ENCODE data around the gene BRAT1.
"Not testable (repeated sequence)": the region's sequence is repeated elsewhere in the genome, so short reads cannot be mapped to it uniquely, and the experiment has no call there.

Gene BRAT1

DNA sequence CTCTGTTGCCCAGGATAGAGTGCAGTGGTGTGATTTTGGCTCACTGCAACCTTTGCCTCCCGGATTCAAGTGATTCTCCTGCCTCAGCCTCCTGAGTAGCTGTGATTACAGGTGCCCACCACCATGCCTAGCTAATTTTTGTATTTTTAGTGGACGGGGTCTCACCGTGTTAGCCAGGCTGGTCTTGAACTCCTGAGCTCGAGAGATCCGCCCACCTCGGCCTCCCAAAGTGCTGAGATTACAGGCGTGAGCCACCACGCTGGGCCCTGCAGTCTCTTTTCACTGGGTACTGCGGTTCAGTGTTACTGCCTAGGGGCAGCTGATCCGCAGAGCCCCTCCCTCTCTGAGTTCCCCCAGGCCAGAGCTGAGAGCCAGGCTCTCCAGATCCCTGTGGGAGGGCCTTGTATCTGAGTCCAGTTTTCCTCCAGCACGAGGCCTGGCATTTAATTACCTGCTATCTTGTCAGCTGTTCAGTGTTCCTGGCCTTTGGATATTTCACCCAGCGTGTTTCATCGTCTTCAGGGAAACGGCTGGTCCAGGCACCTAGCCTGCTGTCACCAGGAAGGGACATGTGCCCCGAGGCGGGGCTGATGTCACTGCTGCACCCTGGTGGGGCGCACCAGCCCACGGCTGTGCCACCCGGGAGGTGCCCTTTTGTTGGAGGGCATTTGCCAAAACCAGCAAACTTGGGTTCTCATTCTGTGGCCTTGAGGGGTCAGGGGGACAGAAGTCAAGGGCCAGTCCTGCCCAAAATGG lies 19.3 kb downstream of the BRAT1 start:
- DNase-seq = not testable (repeated sequence)

GRCh38 chr7:2534214-2534613 lies 21.1 kb downstream of the BRAT1 start:
- not testable (repeated sequence) for DNase-seq

DNA sequence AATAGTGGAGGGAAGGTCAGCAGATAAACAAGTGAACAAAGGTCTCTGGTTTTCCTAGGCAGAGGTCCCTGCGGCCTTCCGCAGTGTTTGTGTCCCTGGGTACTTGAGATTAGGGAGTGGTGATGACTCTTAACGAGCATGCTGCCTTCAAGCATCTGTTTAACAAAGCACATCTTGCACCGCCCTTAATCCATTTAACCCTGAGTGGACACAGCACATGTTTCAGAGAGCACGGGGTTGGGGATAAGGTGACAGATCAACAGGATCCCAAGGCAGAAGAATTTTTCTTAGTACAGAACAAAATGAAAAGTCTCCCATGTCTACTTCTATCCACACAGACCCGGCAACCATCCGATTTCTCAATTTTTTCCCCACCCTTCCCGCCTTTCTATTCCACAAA lies 21.8 kb downstream of the BRAT1 start:
- not testable (repeated sequence) for DNase-seq

DNA sequence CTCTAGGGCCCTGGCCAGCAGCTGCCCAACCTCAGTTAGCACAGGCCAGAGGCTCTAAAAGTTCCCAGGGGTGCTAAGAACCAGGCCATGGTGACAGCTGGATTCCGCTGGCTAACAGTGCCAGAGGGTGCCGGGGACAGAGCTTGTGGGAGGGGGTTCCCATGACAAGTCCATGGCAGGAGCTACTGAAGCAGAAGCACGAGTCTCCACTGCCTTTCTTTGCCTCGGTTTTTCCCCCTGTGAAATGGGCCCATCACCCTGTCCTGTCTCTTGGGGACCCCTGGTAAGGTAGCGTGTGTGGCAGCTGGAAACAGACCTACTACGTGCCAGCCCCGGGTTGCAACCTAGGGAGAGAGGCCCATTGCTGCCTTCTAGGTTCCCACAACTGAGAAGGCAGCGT lies 22.5 kb downstream of the BRAT1 start:
- DNase-seq = not testable (repeated sequence)

- DNase-seq = not testable (repeated sequence)
These were observed 23.0 kb downstream of the BRAT1 start for GRCh38 chr7:2532199-2532772.

- not testable (repeated sequence) for DNase-seq
These were observed 23.6 kb downstream of the BRAT1 start for GRCh38 chr7:2531796-2532110.

- not testable (repeated sequence) for DNase-seq
These were observed 24.1 kb downstream of the BRAT1 start for GRCh38 chr7:2530994-2531795.

DNA sequence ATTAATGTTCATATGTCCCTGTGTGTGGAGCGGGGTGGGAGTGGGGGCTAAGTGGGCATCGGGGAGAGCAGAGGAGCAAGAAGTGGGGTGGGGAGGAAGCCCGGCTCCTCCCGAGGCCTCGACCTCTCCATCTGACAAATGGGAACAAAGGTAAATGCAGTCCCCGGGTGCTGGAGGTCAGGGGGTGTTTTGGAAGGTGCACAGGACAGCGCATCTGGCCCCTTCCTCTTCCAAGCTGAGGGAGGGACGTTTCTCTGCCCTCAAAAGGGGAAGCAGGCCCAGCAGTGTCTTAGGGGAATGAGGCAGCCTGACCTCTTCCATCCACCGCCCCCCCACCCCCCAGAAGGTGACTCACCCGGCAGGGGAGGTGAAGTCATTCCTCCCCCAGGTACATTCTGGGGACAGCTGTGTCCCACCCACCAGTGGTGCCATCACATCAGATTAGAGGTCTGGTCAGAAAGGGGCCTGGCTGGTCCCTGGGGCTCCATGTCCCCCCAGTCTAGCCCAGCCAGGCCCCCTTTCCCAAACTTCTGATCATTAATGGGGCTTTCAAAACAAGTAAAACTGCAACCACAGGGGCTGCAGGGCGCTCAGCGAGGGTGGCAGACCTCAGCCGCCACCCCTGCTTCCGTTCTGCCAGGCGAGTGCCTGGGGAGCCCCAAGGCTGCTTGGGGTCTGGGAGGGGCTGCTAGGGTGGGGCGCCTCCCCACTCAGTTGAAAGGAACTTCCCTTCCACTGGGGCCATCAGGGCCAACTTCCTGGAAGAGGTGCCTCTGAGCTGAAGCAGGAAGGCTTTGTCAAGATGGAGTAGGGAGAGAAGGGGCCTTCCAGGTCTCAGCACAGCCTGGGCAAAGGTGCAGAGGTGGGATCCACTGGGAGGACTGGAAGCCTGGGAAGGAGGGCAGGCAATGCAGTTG lies 25.0 kb downstream of the BRAT1 start:
- no peak for DNase-seq

DNA sequence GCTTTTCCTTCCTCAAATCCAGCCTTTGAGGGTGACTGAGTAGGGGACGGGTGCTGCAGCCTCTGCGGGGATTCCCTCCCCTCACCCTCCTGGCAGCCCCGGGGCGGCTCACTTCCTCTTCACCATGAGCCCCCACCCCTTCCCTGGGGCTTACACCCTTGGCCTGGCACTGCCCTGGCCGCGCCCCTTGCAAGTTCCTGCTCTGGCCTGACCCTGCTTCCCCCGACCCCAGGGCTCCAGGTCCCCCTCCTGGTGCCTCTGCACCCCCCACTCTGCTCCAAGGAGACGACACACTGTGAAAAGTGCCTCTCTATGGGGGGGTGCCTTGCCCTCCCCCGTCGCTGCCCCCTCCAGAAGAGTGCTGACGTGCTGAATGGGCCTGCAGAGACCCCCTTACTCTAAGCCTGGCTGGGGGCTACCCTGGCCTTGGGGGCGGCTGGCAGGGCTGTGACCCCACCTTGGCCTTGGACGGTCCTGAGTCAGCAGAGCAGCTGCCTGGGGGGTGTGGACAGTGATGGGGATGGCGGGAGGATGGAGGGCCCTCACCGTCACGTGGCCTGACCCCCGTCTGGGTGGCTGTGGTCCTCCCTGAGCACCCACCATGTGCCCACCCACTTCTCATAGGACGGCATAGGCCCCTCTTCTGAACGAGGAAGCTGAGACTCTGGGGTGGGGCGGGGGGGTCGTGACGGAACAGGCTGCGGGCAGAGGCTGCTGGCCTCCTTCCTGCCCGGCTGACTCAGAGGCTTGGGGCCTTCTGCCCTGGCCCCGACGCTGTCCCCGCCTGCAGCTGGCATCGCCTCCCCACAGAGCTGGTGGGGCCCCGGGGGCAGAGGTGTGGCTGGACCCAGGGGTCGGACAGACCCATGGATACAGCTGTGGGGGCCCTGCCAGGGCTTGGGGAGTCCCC lies 25.9 kb downstream of the BRAT1 start:
- DNase-seq = no peak

GRCh38 chr7:2528481-2529095 lies 26.7 kb downstream of the BRAT1 start:
- no peak for DNase-seq

DNA sequence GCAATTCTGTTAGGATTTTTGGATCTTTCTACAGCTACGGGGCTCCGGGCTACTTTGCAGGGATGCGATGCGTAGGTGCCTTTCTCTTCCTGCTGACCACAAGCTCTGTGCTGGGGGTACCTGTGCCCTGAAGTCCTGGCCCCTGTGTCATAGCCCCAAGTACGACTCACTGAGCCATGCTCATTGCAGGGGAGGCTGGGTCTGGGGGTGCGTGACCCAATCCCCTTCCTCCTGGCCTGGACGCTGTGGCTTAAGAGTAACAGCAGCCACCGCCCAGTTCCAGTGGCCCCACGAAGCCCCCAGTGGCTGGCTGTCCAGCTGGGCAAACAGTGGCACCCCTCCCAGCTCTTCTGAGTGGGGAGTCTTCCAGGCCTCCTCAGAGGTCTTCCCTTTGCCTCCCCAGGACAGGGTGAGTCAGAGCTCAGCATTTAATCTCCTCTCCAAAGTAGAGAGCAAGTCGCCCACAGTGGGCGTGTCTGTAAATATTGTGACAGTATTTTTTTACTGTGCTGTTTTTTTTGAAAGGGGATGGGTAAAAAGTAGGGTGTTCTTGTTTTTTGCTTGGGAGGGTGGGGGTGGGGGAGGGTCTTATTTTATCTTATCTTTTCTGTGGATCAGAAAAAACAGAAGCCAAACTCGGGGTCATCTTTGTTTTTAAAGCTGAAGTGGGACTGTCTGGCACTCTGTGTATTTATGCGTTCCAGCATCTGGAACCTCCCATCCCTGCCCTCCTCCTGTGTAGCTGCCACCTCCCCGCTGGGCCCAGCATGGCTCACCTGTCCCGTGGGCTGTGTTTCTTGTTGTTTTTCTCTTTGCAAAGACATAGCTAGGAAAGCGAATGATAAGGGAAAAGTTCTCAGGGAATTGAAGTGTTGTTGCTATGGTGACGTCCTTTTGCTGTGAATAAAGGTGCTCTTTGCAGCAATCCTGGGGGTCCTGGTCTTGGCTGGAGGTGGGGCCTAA lies 27.5 kb downstream of the BRAT1 start:
- no peak for DNase-seq

DNA sequence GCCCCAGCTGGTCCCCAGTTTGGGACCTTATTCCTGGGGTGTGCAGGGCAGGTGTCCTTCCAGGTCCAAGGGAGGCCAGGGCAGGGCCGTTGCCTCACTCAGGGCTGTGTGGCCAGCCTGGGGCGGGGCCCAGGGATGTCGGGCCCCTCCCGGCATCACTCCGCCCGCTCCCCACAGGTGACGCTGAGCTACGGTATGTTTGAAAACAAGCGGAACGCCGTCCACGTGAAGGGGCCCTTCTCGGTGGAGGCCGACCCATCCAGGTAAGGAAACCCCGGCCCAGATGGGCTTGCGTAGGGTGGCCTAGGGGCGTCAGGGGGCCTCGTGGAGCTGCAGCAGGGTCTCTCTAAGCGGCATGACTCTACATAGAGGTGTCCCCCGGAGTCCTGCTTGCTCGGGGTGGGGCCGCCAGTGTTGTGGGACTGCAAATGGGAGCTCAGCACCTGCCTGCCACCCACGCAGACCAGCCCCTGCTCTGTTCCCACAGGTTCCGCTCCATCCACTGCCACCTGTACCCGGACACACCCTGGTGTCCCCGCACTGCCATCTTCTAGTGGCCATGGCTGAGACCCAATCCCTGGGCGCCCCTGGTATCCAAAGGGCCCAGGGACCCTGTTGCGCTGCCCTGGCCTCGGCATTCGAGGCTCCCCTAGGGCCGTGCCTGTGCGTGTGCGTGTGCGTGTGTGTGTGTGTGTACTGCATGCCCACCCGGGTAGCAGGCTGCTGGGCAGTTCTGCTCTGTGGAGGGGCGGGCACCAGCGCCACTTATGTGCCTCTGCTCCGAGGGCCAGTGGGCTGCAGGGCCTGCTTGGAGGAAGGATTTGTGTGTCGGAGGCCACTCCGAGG lies 28.4 kb downstream of the BRAT1 start:
- DNase-seq = no peak

DNA sequence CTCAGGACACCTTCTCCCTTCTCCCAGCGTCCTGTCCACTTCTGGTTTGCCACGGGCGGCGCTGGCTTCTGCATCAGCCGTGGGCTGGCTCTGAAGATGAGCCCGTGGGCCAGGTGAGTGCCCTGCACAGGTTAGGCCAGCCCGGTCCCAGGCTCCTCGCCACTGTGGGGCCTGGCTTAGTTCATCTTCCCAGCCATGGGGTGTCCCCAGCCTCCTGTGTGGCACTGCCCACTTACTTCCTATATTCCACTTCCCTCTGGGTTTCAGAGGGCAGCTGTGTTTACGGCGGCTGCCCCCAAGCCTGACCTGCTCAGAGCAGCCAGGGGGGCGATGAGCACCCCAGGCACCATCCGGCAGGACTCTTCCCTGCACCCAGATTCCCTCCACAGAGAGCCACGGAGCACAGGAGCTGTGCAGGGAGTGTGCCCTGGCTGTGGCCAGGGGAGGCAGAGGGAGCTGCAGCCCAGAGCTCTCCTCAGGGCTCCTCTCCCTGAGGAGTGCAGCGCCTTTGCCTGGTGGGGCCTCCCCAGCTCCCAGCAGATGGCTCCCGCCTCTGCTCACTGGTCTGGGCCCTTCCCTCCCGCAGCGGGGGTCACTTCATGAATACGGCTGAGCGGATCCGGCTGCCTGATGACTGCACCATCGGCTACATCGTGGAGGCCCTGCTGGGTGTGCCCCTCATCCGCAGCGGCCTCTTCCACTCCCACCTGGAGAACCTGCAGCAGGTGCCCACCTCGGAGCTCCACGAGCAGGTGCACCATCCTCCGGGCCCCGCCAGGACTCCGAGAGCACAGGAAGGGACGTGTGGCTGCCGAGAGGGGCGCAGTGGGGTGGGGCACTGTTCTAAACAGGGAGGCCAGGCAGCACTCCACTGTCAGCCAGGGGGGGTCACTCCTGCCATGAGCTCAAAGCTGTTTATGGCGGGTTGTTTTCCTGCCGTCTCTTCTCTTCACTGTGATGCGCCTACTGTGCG lies 29.4 kb downstream of the BRAT1 start:
- DNase-seq = no peak

DNA sequence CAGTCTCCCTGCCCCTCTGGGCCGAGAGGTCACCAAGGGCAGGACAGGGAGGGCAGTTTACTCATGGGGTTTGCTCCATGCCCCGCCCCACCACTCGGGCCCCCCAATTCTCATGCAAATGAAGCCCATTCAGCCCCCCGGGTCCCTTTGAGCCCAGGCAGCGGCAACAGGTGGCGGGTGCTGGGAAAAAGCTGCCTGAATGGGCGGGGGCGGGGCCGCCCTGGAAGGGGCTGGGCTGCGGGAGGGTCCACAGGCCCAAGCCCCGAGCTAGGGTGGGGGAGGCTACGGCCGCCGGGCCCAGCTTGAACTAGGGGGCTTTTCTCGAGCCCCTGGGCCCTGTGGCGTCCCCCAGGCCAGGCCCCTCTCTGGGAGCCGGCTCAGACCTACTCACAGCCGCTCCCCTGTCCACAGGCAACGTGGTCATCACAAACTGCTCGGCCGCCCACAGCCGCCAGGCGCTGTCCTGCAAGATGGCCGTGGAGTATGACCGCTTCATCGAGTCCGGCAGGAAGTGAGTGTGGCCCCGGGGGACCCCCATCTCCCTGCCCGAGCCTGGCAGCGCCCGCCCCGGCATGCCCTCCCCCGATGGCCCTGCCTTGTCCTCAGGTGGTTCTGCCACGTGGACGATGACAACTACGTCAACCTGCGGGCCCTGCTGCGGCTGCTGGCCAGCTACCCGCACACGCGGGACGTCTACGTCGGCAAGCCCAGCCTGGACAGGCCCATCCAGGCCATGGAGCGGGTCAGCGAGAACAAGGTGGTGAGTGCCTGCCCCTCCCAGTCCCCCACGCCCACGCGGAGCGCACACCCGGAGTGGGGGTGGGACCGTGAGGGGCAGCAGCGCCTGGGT lies 30.3 kb downstream of the BRAT1 start:
- DNase-seq = no peak

- DNase-seq = no peak
These were observed 31.1 kb downstream of the BRAT1 start for GRCh38 chr7:2523941-2524807.

DNA sequence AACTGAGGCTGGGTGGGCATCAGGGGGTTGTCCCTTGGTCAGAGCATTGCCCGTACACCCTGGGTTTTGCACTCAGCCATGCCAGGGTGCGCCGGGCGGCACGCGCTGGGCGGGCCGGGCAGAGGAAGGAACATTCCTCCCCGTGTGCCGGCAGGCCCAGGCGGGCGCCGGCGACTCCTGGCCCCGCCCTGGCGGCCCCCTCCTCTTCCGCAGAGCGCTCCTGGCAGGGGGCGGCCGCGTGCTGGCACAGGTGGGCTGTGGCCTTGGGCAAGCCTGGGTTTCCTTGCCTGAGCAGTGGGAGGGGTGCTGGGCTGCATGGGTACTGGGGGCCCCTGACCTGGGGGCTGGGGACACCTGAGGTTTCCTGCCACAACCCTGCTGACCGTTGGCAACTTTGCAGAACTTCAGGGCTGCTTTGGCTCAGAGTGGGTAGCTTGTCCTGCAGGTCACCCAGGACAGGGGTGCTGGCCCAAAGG lies 31.8 kb downstream of the BRAT1 start:
- no peak for DNase-seq

All from NCI-H446 (cell line).